HepG2 (cell line): ENCODE measurements around the gene GLRX5. TPM values are rescaled to one million over a fixed set of nuclear protein-coding genes. Genes with fewer than 3 reads are reported as not detected.

Source experiments
- ELF1 ChIP-seq: sonication (generic); formaldehyde crosslinking; IDR thresholded peaks from 2 replicates; pipeline ENCODE4 v1.4.0; 2020; ENCODE audit warnings: missing genetic modification reagents
- FIP1L1 ChIP-seq: fragments of 200-400 bp; formaldehyde crosslinking; IDR thresholded peaks from 2 replicates; pipeline ENCODE4 v1.6.1; 2018; ENCODE audit warnings: low read depth, mild to moderate bottlenecking, low read length, moderate library complexity, borderline replicate concordance; ENCODE audit not compliant: insufficient read depth
- HNRNPLL ChIP-seq: fragments of 200-400 bp; formaldehyde crosslinking; IDR thresholded peaks from 2 replicates; pipeline ENCODE4 v1.6.1; 2017; ENCODE audit warnings: mild to moderate bottlenecking, low read depth, low read length; ENCODE audit not compliant: poor library complexity, severe bottlenecking
- HOMEZ ChIP-seq: IDR thresholded peaks from 2 replicates; pipeline ENCODE4 v1.6.1; 2016; ENCODE audit warnings: low read depth
- MAFK ChIP-seq, 2 experiments: IDR thresholded peaks in 1 of 2; conservative IDR thresholded peaks in 1 of 2; 2 replicates each; pipeline ENCODE4 v1.6.1; 2011; ENCODE audit warnings: improper control_type of control experiment in 2 of 2, low read length in 2 of 2
- MXD1 ChIP-seq: sonication (generic); formaldehyde crosslinking; IDR thresholded peaks from 2 replicates; pipeline ENCODE4 v1.4.0; 2020; ENCODE audit warnings: mild to moderate bottlenecking, missing genetic modification reagents
- NFYC ChIP-seq: IDR thresholded peaks from 2 replicates; pipeline ENCODE4 v1.6.1; 2016; ENCODE audit warnings: missing genetic modification reagents, missing compliant biosample characterization
- POLR2AphosphoS5 ChIP-seq: IDR thresholded peaks from 2 replicates; pipeline ENCODE4 v1.6.1; 2012; ENCODE audit warnings: low read depth, low read length
- RARA ChIP-seq: IDR thresholded peaks from 2 replicates; pipeline ENCODE4 v1.6.1; 2016; ENCODE audit warnings: missing genetic modification reagents, missing compliant biosample characterization
- SNAPC5 ChIP-seq: sonication (generic); formaldehyde crosslinking; IDR thresholded peaks from 2 replicates; pipeline ENCODE4 v1.8.1; 2023; ENCODE audit warnings: mild to moderate bottlenecking, missing genetic modification reagents, borderline replicate concordance
- YY1 ChIP-seq: IDR thresholded peaks from 2 replicates; pipeline ENCODE4 v1.6.1; 2011; ENCODE audit warnings: low read length, low read depth, moderate library complexity, mild to moderate bottlenecking; ENCODE audit not compliant: insufficient read depth, insufficient replicate concordance
- ZBTB39 ChIP-seq: sonication (generic); formaldehyde crosslinking; IDR thresholded peaks from 2 replicates; pipeline ENCODE4 v1.5.0; 2020; ENCODE audit warnings: missing genetic modification reagents
- ZFP36L1 ChIP-seq: sonication (generic); formaldehyde crosslinking; IDR thresholded peaks from 2 replicates; pipeline ENCODE4 v1.8.0; 2022; ENCODE audit warnings: mild to moderate bottlenecking, missing genetic modification reagents, moderate library complexity
- ZNF382 ChIP-seq: sonication (generic); formaldehyde crosslinking; IDR thresholded peaks from 2 replicates; pipeline ENCODE4 v1.5.0; 2020; ENCODE audit warnings: missing genetic modification reagents, mild to moderate bottlenecking, borderline replicate concordance
- ZNF496 ChIP-seq: sonication (generic); formaldehyde crosslinking; IDR thresholded peaks from 2 replicates; pipeline ENCODE4 v1.8.1; 2023; ENCODE audit warnings: mild to moderate bottlenecking, moderate library complexity, missing genetic modification reagents; ENCODE audit not compliant: insufficient replicate concordance
- ZUFSP ChIP-seq: sonication (generic); formaldehyde crosslinking; IDR thresholded peaks from 2 replicates; pipeline ENCODE4 v1.9.0; 2021; ENCODE audit warnings: missing genetic modification reagents, mild to moderate bottlenecking, borderline replicate concordance
- polyA plus RNA-seq, 8 experiments: library from polyadenylated mRNA; depleted of rRNA in 3 of 8; stranded (reverse) in 7 of 8; unstranded in 1 of 8; fragments of >200 nt; fragmentation: Illumina TruSeq in 4 of 8; extraction: Trizol in 4 of 8; gene quantifications; 2 replicates each; pipeline versions ENCODE4 v1.2.1 to v1.2.3, GENCODE V29; 2011 to 2016; ENCODE audit warnings: low read depth in 4 of 8, missing spikeins in 1 of 8, mixed read lengths in 1 of 8; ENCODE audit not compliant: insufficient read depth in 1 of 8
- total RNA-seq, 5 experiments: library from RNA; depleted of rRNA; stranded (reverse); fragments of >200 nt; fragmentation: Illumina TruSeq; extraction: Trizol; gene quantifications; 2 replicates each; pipeline ENCODE4 v1.2.3, GENCODE V29; 2016; ENCODE audit warnings: low read depth in 1 of 5
- TF ChIP-seq, protein P1 (sequence below): sonication (generic); formaldehyde crosslinking; conservative IDR thresholded peaks from 2 replicates; pipeline ENCODE4 v1.8.0; 2022; ENCODE audit warnings: missing genetic modification reagents
- TF ChIP-seq, protein P2 (sequence below): sonication (generic); formaldehyde crosslinking; IDR thresholded peaks from 2 replicates; pipeline ENCODE4 v1.8.1; 2023; ENCODE audit warnings: missing genetic modification reagents, inconsistent platforms, borderline replicate concordance

Gene GLRX5
- total and polyA plus RNA-seq, 2 of the 13 experiments (the other 11 are each of a cell fraction or from before 2014, with no cell fraction given) = 122 to 146 TPM

GRCh38 chr14:95537298-95538089 lies 2.6 kb downstream of the GLRX5 start (continued):
- TF ChIP-seq HOMEZ (CRISPR knock-in tag) (peak; percentile 93), ZUFSP (CRISPR knock-in tag) (no peak), MXD1 (no peak), RARA (peak; percentile 92), MAFK (conservative IDR thresholded peaks at IDR 0.05 in 1 of 2, IDR thresholded peaks at IDR 0.05 in 1 of 2; ENCODE audit: low read length in 2 of 2) (no peak), HNRNPLL (no peak), YY1 (no peak), NFYC (peak; percentile 19; the same call in 1 of the 2 replicates), FIP1L1 (no peak), POLR2AphosphoS5 (no peak), ZNF382 (no peak), ZFP36L1 (CRISPR knock-in tag) (no peak), ZBTB39 (CRISPR knock-in tag) (no peak), ZNF496 (no peak), SNAPC5 (CRISPR knock-in tag) (no peak), ELF1 (CRISPR knock-in tag) (peak; percentile 54; the same call in 1 of the 2 replicates)
- TF ChIP-seq, protein P1, sequence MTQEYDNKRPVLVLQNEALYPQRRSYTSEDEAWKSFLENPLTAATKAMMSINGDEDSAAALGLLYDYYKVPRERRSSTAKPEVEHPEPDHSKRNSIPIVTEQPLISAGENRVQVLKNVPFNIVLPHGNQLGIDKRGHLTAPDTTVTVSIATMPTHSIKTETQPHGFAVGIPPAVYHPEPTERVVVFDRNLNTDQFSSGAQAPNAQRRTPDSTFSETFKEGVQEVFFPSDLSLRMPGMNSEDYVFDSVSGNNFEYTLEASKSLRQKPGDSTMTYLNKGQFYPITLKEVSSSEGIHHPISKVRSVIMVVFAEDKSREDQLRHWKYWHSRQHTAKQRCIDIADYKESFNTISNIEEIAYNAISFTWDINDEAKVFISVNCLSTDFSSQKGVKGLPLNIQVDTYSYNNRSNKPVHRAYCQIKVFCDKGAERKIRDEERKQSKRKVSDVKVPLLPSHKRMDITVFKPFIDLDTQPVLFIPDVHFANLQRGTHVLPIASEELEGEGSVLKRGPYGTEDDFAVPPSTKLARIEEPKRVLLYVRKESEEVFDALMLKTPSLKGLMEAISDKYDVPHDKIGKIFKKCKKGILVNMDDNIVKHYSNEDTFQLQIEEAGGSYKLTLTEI (CRISPR knock-in tag) = no peak
- TF ChIP-seq, protein P2, sequence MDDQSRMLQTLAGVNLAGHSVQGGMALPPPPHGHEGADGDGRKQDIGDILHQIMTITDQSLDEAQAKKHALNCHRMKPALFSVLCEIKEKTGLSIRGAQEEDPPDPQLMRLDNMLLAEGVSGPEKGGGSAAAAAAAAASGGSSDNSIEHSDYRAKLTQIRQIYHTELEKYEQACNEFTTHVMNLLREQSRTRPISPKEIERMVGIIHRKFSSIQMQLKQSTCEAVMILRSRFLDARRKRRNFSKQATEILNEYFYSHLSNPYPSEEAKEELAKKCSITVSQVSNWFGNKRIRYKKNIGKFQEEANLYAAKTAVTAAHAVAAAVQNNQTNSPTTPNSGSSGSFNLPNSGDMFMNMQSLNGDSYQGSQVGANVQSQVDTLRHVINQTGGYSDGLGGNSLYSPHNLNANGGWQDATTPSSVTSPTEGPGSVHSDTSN (CRISPR knock-in tag) = no peak
